ENCODE data around the gene TRIM9. TPM values are rescaled to one million over a fixed set of nuclear protein-coding genes. Genes with fewer than 3 reads are reported as not detected.
A peak's percentile ranks its signal among the peaks of the same experiment; 100 is the strongest.

The TRIM9 gene
- total and polyA plus RNA-seq, 2 donors (not counting 3 experiments of a cell fraction or from before 2014, with no cell fraction given), result not detected

- Histone ChIP-seq H3K4me3 (replicated peaks in 1 of 3; ENCODE audit: insufficient read depth in 1 of 3, low read depth in 1 of 3, low read length in 3 of 3) (no peak overlapping the region), H3K27ac (ENCODE audit: insufficient read depth, low read depth, low read length) (peak overlapping the region; percentile 98), H3K9me3 (replicated peaks; ENCODE audit: control insufficient read depth, insufficient read depth, low read length) (no peaks in the 10 kb centered on the region), H3K4me1 (ENCODE audit: control insufficient read depth, extremely low read depth, insufficient read depth, low read length) (peaks cover 18% of the 10 kb centered on the region), H3K36me3 (ENCODE audit: control insufficient read depth in 2 of 2, extremely low read depth in 1 of 2, insufficient read depth in 2 of 2, low read length in 2 of 2) (no peaks in the 10 kb centered on the region), H3K9ac (replicated peaks; ENCODE audit: extremely low read depth, insufficient read depth, low read length) (peak overlapping the region; percentile 67), H3K27me3 (ENCODE audit: control insufficient read depth in 2 of 2, insufficient read depth in 2 of 2, low read length in 2 of 2) (no peaks in the 10 kb centered on the region), H3K4me2 (ENCODE audit: insufficient read depth, low read length) (peak overlapping the region; percentile 38), H3K9me1 (replicated peaks; ENCODE audit: control insufficient read depth, extremely low read depth, insufficient read depth, low read length) (no peaks in the 10 kb centered on the region), H3K79me2 (ENCODE audit: control insufficient read depth, insufficient read depth, low read length) (no peaks in the 10 kb centered on the region), H4K20me1 (replicated peaks; ENCODE audit: control insufficient read depth, extremely low read depth, insufficient read depth, low read length) (no peaks in the 10 kb centered on the region), H2AFZ (ENCODE audit: low read depth, low read length) (peak overlapping the region; percentile 85)
- POLR2A ChIA-PET, result no interaction called here
- FAIRE-seq (peak; percentile 98), DNase-seq (ENCODE audit: low read depth, low spot score) (peak; percentile 85)
- dilution Hi-C loops (cut with MboI; ENCODE audit: extremely low pct_ligation_motif_present, low sequenced_read_pairs), result no loop called here
- CTCF ChIA-PET, result interaction anchor here (0.7 to 2.7 kb wide), 10 partner anchors 10 to 825 kb away, joined by 3 to 12 read pairs (median 6); partner anchors contain the start of genes PYGL and TRIM9
- TSS peak; percentile 75 for BruUV-seq (replicated peaks)
- TF ChIP-seq POLR2A (IDR thresholded peaks at IDR 0.05; ENCODE audit: low read depth, low read length) (no peak), CTCF (IDR thresholded peaks at IDR 0.05; ENCODE audit: extremely low read depth in 1 of 2, insufficient read depth in 1 of 2, low read depth in 1 of 2, low read length in 2 of 2) (peak; percentile 58 to 61), MYC (IDR thresholded peaks at IDR 0.05; ENCODE audit: low read depth, low read length) (no peak), EZH2 (IDR thresholded peaks at IDR 0.05; ENCODE audit: borderline replicate concordance, low read depth, low read length, severe bottlenecking) (no peak), FOS (IDR thresholded peaks at IDR 0.05; ENCODE audit: borderline replicate concordance, insufficient read depth, low read length) (peak; percentile 73), MAX (IDR thresholded peaks at IDR 0.05; ENCODE audit: insufficient read depth, insufficient read length) (no peak), POLR2AphosphoS5 (IDR thresholded peaks at IDR 0.05; ENCODE audit: insufficient read depth, low read depth, low read length) (no peak), JUN (IDR thresholded peaks at IDR 0.05; ENCODE audit: borderline replicate concordance, insufficient read depth, insufficient read length, low read depth) (peak; percentile 66), GATA2 (IDR thresholded peaks at IDR 0.05; ENCODE audit: insufficient read depth, insufficient read length, low read depth, low read length) (peak; percentile 45)
- intact Hi-C loops (cut with micrococcal nuclease), result loop anchor here (1.0 to 5.0 kb wide), 3 partner anchors 142 to 825 kb away; partner anchors contain the start of gene TRIM9
Measured at GRCh38 chr14:50954811-50955372, 140.0 kb downstream of the TRIM9 start.

All from endothelial cell of umbilical vein (primary cell).